ENCODE data around the gene YEATS4. TPM values are rescaled to one million over a fixed set of nuclear protein-coding genes. Genes with fewer than 3 reads are reported as not detected.

The YEATS4 gene
- 8.8 and 9.0 TPM in 2 replicates for total RNA-seq

DNA sequence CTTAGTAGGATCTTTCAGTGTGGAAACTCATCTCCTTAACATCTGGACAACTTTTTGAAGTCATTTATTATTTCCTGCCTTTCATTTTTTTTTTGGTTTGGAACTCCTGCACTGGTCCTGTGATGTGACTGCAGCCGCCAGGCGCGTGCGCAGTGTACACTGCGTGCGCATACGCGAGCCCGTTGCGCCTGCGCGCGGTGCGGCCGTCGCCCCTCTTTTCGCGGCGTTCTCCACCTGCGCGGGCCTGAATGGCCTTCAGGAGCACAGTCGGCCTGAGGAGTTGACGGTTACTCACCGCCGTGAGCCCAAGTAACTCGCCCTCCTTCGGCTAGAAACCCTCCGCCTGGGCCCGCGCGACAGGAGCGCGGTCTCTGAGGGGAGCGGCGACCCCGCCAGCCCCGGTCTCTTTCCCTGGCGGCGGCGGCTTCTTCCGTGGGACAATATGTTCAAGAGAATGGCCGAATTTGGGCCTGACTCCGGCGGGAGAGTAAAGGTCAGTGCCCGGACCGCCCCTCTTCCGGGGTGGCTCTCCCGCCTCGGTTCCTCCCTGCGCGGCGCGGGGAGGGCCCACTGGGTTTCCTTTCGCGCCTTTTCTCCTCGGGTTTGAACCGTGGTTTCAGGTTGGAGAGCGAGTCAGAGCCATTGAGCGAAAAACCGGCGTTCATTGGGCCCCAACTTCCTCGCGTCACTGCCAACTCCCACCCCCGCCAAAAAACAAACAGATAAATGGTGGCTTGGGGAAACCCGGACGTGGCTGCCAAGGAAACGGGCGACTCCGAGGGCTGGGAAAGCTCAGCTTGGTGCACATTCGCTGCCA, at the start of gene YEATS4:
Gene YEATS4 (plus strand): TSS at position 213 of the 817 bp plus-strand sequence. CDS start 230 bp downstream, at position 443.

DNA sequence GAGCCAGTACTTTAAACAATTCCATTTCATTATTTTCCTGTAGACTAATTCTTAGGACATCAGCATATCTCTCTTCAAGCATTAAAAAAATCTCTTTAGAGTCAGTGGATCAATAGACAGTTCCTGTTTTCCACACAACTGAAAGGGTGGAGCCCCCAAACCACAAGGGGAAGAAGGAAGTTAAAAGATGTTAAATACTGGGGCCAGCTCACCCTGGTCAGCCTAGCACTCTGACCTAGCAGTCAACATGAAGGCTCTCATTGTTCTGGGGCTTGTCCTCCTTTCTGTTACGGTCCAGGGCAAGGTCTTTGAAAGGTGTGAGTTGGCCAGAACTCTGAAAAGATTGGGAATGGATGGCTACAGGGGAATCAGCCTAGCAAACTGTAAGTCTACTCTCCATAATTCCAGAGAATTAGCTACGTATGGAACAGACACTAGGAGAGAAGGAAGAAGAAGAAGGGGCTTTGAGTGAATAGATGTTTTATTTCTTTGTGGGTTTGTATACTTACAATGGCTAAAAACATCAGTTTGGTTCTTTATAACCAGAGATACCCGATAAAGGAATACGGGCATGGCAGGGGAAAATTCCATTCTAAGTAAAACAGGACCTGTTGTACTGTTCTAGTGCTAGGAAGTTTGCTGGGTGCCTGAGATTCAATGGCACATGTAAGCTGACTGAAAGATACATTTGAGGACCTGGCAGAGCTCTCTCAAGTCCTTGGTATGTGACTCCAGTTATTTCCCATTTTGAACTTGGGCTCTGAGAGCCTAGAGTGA, 11.2 kb upstream of the YEATS4 start, which contains the start of gene LYZ:
Gene LYZ (plus strand): TSS at position 220 of the 777 bp plus-strand sequence. CDS start 28 bp downstream, at position 248.

Other genes with a start within 250 kb of the YEATS4 start
- gene CPSF6, start 120.2 kb upstream of the YEATS4 start, total RNA-seq = 20.5 and 25.3 TPM in 2 replicates
- gene LYZ, start 11.4 kb upstream of the YEATS4 start, total RNA-seq = 0.09 TPM in 1 of 2 replicates, not detected in the other
- 28.4 and 31.7 TPM in 2 replicates for gene FRS2, start 110.6 kb downstream of the YEATS4 start, total RNA-seq
- 153 and 156 TPM in 2 replicates for gene CCT2, start 225.7 kb downstream of the YEATS4 start, total RNA-seq